Ascending aorta (tissue), 2 donors: ENCODE measurements around the gene SLC12A8. TPM values are rescaled to one million over a fixed set of nuclear protein-coding genes. Genes with fewer than 3 reads are reported as not detected.
A peak's percentile ranks its signal among the peaks of the same experiment; 100 is the strongest.

Experiments
- DNase-seq, 2 donors: peaks; one replicate each; pipeline ENCODE4 v3.0.0-alpha.2; 2019; ENCODE audit warnings: low spot score in 2 of 2
- H3K27ac ChIP-seq, 2 donors: fragments of 200-600 bp; sonication (generic); one replicate each; pipeline ENCODE4 v1.5.1; 2016 to 2017; ENCODE audit warnings: mild to moderate bottlenecking in 1 of 2
- H3K27me3 ChIP-seq: fragments of 200-600 bp; sonication (generic); one replicate; pipeline ENCODE4 v1.5.1; 2017
- H3K36me3 ChIP-seq, 2 donors: fragments of 200-600 bp; sonication (generic); one replicate each; pipeline ENCODE4 v1.5.1; 2016
- H3K4me1 ChIP-seq, 2 donors: fragments of 200-600 bp; sonication (generic); one replicate each; pipeline ENCODE4 v1.5.1; 2016 to 2017; ENCODE audit warnings: mild to moderate bottlenecking in 1 of 2
- H3K4me3 ChIP-seq, 2 donors: fragments of 200-600 bp; sonication (generic); one replicate each; pipeline ENCODE4 v1.5.1; 2016 to 2017; ENCODE audit warnings: mild to moderate bottlenecking in 1 of 2
- H3K9me3 ChIP-seq, 2 donors: fragments of 200-600 bp; sonication (generic); one replicate each; pipeline ENCODE4 v1.5.1; 2016
- intact Hi-C: fragments of 100-400 bp; cut with DNase I; formaldehyde crosslinking; loops from one replicate; pipeline ENCODE4 v1.15.1; 2023
- total RNA-seq: library from RNA; depleted of rRNA; stranded (reverse); fragments of >200 nt; gene quantifications from one replicate; pipeline ENCODE4 v1.1.0, GENCODE V29; 2016
- TF ChIP-seq, protein P1 (sequence below), 3 experiments: fragments of 200-600 bp in 2 of 3; fragments of 450-650 bp in 1 of 3; sonication (generic) in 2 of 3; IDR thresholded peaks; one replicate each; pipeline ENCODE4 v1.5.1; 2016 to 2019; ENCODE audit warnings: antibody characterized with exemption in 3 of 3, mild to moderate bottlenecking in 1 of 3, moderate library complexity in 1 of 3

Gene SLC12A8, protein sequence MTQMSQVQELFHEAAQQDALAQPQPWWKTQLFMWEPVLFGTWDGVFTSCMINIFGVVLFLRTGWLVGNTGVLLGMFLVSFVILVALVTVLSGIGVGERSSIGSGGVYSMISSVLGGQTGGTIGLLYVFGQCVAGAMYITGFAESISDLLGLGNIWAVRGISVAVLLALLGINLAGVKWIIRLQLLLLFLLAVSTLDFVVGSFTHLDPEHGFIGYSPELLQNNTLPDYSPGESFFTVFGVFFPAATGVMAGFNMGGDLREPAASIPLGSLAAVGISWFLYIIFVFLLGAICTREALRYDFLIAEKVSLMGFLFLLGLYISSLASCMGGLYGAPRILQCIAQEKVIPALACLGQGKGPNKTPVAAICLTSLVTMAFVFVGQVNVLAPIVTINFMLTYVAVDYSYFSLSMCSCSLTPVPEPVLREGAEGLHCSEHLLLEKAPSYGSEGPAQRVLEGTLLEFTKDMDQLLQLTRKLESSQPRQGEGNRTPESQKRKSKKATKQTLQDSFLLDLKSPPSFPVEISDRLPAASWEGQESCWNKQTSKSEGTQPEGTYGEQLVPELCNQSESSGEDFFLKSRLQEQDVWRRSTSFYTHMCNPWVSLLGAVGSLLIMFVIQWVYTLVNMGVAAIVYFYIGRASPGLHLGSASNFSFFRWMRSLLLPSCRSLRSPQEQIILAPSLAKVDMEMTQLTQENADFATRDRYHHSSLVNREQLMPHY
- total RNA-seq = not detected

DNA sequence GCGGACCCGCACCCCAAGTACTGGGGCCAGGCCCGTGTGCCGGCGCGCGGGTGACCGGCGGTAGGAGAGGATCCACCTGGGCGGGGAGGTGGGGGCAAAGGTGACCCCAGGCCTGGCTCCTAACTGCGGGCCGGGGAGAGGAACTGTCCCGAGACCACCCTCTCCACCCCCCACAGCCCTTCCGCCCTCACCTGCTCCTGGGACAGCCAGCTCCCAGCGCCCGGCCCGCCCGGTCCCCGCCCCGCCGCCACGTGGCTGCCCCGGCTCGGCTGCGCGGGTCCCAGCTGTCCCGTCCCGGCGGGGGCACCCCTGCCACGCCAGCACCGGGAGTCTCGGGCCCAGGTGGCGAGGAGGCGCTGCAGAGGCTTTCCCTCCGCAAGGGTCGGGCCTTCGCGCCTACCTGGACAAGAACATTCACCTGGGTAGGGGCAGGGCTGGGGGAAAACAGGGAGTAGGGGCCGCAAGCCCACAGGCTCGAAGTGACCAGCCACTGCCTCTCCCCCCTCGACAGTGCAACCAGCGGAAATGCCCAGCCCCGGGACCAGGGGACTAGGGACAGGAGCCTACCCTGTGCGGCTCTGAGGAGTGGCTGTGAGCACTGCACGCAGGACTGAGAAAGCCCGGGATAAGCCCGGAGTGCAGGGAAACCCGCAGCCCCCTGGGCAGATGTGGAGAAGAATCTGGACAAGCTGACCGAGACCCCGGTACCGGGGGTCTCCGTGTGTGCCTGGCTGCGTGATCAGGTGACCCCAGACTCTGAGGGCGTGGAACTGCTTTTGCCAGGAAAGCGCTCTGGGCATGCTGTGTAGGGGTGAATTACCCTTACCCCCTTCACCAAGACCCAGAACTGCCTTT is at the start of gene SLC12A8:
Gene SLC12A8 (minus strand): TSS at position 240 of the 855 bp plus-strand sequence. CDS start 1,399 bp downstream, outside the sequence.
- Histone ChIP-seq H3K9me3 (no peaks in the 10 kb centered on the region), H3K4me3 (peak within 1 kb of the TSS; percentile 59 to 67), H3K36me3 (no peaks in the 10 kb centered on the region), H3K27ac (no peak within 1 kb of the TSS), H3K27me3 (peaks cover 10% of the 10 kb centered on the region), H3K4me1 (peaks cover 9 to 11% of the 10 kb centered on the region in 2 donors)
- TF ChIP-seq, protein P1, sequence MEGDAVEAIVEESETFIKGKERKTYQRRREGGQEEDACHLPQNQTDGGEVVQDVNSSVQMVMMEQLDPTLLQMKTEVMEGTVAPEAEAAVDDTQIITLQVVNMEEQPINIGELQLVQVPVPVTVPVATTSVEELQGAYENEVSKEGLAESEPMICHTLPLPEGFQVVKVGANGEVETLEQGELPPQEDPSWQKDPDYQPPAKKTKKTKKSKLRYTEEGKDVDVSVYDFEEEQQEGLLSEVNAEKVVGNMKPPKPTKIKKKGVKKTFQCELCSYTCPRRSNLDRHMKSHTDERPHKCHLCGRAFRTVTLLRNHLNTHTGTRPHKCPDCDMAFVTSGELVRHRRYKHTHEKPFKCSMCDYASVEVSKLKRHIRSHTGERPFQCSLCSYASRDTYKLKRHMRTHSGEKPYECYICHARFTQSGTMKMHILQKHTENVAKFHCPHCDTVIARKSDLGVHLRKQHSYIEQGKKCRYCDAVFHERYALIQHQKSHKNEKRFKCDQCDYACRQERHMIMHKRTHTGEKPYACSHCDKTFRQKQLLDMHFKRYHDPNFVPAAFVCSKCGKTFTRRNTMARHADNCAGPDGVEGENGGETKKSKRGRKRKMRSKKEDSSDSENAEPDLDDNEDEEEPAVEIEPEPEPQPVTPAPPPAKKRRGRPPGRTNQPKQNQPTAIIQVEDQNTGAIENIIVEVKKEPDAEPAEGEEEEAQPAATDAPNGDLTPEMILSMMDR (IDR thresholded peaks at IDR 0.05) = no peak
- no peak for DNase-seq
- intact Hi-C loops = no loop called here

DNA sequence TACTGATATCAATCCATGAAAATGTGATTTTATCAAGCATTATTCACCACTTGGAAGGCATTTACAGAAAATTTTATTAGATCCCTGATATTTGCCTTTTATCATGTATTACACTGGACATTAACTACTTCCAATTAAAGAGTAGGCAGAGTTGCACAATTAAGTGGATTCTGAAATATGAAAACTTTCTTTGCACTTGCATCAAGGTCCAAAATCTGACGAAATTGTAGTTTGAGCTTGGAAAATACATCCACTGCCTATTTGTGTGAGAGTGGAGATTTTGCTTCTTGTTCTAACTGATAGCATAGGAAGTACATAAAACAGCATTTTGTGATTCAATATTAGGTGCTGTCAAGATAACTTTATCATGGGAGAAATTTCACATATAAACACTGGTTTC is 49.6 kb upstream of the SLC12A8 start:
- H3K36me3 ChIP-seq = no peaks in the 10 kb centered on the region
- DNase-seq = no peak
- no peak overlapping the region for H3K27ac ChIP-seq
- no peaks in the 10 kb centered on the region for H3K27me3 ChIP-seq
- TF ChIP-seq, protein P1 (IDR thresholded peaks at IDR 0.05) = no peak
- no peak overlapping the region for H3K4me3 ChIP-seq
- no peaks in the 10 kb centered on the region for H3K4me1 ChIP-seq
- intact Hi-C loops = loop anchor here (10.0 kb wide), 1 partner anchor 637 kb away; no protein-coding TSS in a partner anchor
- H3K9me3 ChIP-seq = no peaks in the 10 kb centered on the region

DNA sequence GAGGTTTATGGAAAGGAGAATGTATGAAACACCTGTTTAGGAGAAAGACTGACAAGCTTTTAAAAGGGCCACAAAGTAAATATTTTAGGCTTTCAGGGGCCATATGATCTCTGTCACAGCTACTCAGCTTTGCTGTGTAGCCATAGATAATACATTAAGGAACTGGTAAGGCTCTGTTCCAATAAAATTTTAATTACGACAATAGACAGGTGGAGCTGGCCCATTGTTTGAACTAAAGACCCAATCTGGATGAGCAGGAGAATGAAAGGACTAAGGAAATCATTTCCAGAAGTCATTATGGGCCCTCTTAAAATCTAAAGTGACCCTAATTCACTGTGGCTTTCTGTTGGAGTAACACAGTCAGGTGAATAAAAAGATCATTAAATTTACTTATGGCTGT is 48.5 kb upstream of the SLC12A8 start:
- H3K27ac ChIP-seq = no peak overlapping the region
- intact Hi-C loops = loop anchor here (10.0 kb wide), 1 partner anchor 636 kb away; no protein-coding TSS in a partner anchor
- H3K27me3 ChIP-seq = no peaks in the 10 kb centered on the region
- TF ChIP-seq, protein P1 (IDR thresholded peaks at IDR 0.05) = no peak
- H3K4me1 ChIP-seq = no peaks in the 10 kb centered on the region
- no peaks in the 10 kb centered on the region for H3K9me3 ChIP-seq
- H3K4me3 ChIP-seq = no peak overlapping the region
- no peak for DNase-seq
- no peaks in the 10 kb centered on the region for H3K36me3 ChIP-seq

DNA sequence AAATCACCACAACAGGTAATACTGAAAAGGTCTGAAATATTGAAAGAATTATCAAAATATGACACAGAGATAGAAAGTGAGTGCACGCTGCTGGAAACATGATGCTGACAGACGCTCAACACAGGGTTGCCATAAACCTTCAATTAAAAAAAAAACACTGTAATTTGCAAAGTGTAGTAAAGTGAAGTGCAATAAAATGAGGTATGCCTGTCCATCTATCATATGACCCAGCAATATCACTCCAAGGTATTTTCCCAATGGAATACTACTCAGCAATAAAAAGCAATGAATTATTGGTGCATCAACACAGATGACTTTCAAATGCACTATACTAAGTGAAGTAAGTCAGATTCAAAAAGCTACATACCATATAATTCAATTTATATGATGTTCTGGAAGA is 47.6 kb upstream of the SLC12A8 start:
- no peak for DNase-seq
- intact Hi-C loops = loop anchor here (10.0 kb wide), 1 partner anchor 635 kb away; no protein-coding TSS in a partner anchor
- Histone ChIP-seq H3K36me3 (no peaks in the 10 kb centered on the region), H3K27ac (no peak overlapping the region), H3K4me1 (no peaks in the 10 kb centered on the region), H3K9me3 (no peaks in the 10 kb centered on the region), H3K27me3 (no peaks in the 10 kb centered on the region), H3K4me3 (no peak overlapping the region)
- TF ChIP-seq, protein P1 (IDR thresholded peaks at IDR 0.05) = no peak

DNA sequence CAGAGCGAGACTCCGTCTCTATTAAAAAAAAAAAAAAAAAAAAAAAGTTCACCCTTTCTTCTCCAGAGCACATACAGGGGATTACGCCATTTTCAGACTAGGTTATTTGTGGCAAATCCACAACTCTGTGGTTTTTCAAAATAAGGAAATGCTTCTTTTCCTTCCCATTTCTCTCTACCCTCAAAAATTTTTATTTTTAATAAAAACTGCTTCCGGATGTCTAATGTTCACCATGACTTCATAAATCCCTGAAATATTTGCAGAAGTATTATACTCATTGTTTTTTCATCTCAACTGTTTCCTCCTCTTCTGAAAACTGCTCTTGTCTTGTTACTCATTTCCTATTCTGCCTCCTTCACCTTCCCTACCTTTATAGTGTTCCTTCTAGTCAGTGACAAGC is 45.0 kb upstream of the SLC12A8 start:
- intact Hi-C loops = no loop called here
- TF ChIP-seq, protein P1 (IDR thresholded peaks at IDR 0.05) = no peak
- H3K27me3 ChIP-seq = no peaks in the 10 kb centered on the region
- no peaks in the 10 kb centered on the region for H3K36me3 ChIP-seq
- no peak overlapping the region for H3K27ac ChIP-seq
- H3K4me1 ChIP-seq = no peaks in the 10 kb centered on the region
- H3K4me3 ChIP-seq = no peak overlapping the region
- no peaks in the 10 kb centered on the region for H3K9me3 ChIP-seq
- no peak for DNase-seq
